ENCODE measurements around the gene SYT13.

The SYT13 gene

GRCh38 chr11:45245218-45246045 is 40.7 kb downstream of the SYT13 start:
- no peak for DNase-seq

- DNase-seq: no peak
These were observed 42.2 kb downstream of the SYT13 start for GRCh38 chr11:45243967-45244366.

- no peak for DNase-seq
These were observed 46.4 kb downstream of the SYT13 start for GRCh38 chr11:45239733-45240132.

GRCh38 chr11:45238724-45239123 is 47.4 kb downstream of the SYT13 start:
- no peak for DNase-seq

GRCh38 chr11:45237711-45238315 is 48.3 kb downstream of the SYT13 start:
- no peak for DNase-seq

- no peak for DNase-seq
These were observed 51.7 kb downstream of the SYT13 start for GRCh38 chr11:45234306-45235006.

GRCh38 chr11:45233804-45234170 is 52.4 kb downstream of the SYT13 start:
- DNase-seq: no peak

- DNase-seq: peak; percentile 30
These were observed 52.9 kb downstream of the SYT13 start for GRCh38 chr11:45233121-45233803.

GRCh38 chr11:45232341-45233080 is 53.6 kb downstream of the SYT13 start:
- DNase-seq: no peak

GRCh38 chr11:45229401-45230020 is 56.6 kb downstream of the SYT13 start:
- no peak for DNase-seq

GRCh38 chr11:45227836-45228235 is 58.3 kb downstream of the SYT13 start:
- DNase-seq: no peak

- no peak for DNase-seq
These were observed 59.2 kb downstream of the SYT13 start for GRCh38 chr11:45226901-45227300.

GRCh38 chr11:45225961-45226871 is 59.9 kb downstream of the SYT13 start:
- no peak for DNase-seq

GRCh38 chr11:45225277-45225676 is 60.9 kb downstream of the SYT13 start:
- no peak for DNase-seq

GRCh38 chr11:45224766-45225165 is 61.4 kb downstream of the SYT13 start:
- DNase-seq: no peak

GRCh38 chr11:45223496-45223895 is 62.6 kb downstream of the SYT13 start:
- no peak for DNase-seq

GRCh38 chr11:45219411-45219810 is 66.7 kb downstream of the SYT13 start:
- no peak for DNase-seq

- DNase-seq: no peak
These were observed 67.4 kb downstream of the SYT13 start for GRCh38 chr11:45218705-45219104.

GRCh38 chr11:45217991-45218390 is 68.2 kb downstream of the SYT13 start:
- no peak for DNase-seq

- no peak for DNase-seq
These were observed 69.2 kb downstream of the SYT13 start for GRCh38 chr11:45216901-45217300.

- no peak for DNase-seq
These were observed 70.1 kb downstream of the SYT13 start for GRCh38 chr11:45216031-45216430.
